Thoracic aorta (tissue), 2 donors: ENCODE results near the gene ZNF23. TPM values are rescaled to one million over a fixed set of nuclear protein-coding genes. Genes with fewer than 3 reads are reported as not detected.

ENCODE experiments used
- ATAC-seq: fragments of 150-250 bp; one replicate; pipeline ENCODE4 v1.8.0; 2017; ENCODE audit warnings: low read depth; ENCODE audit not compliant: insufficient number of reproducible peaks, low FRiP score
- DNase-seq: peaks from one replicate; pipeline ENCODE4 v3.0.0-alpha.2; 2020; ENCODE audit warnings: low spot score
- H3K27ac ChIP-seq, 2 donors: fragments of 200-600 bp; sonication (generic); 1 replicate in 1 of 2; 2 replicates in 1 of 2; pipeline ENCODE4 v1.5.1; 2016; ENCODE audit warnings: mild to moderate bottlenecking in 2 of 2, moderate library complexity in 2 of 2
- H3K27me3 ChIP-seq: fragments of 200-600 bp; sonication (generic); replicated peaks from 2 replicates; pipeline ENCODE4 v1.6.0; 2016; ENCODE audit warnings: mild to moderate bottlenecking; ENCODE audit not compliant: insufficient read depth
- H3K36me3 ChIP-seq: fragments of 200-600 bp; sonication (generic); one replicate; pipeline ENCODE4 v1.5.1; 2016
- H3K4me1 ChIP-seq, 2 donors: fragments of 200-600 bp; sonication (generic); 1 replicate in 1 of 2; 2 replicates in 1 of 2; pipeline versions ENCODE4 v1.5.1 to v1.6.0; 2016; ENCODE audit warnings: low read depth in 2 of 2, mild to moderate bottlenecking in 1 of 2; ENCODE audit not compliant: control insufficient read depth in 1 of 2
- H3K4me3 ChIP-seq: fragments of 200-600 bp; sonication (generic); 2 replicates; pipeline ENCODE4 v1.5.1; 2016; ENCODE audit warnings: mild to moderate bottlenecking
- H3K9me3 ChIP-seq: fragments of 200-600 bp; sonication (generic); 2 replicates; pipeline ENCODE4 v1.5.1; 2016
- total RNA-seq, 2 donors: library from RNA; depleted of rRNA; stranded (reverse); fragments of >200 nt; gene quantifications; one replicate each; pipeline versions ENCODE4 v1.1.0 to v1.2.3, GENCODE V29; 2016
- TF ChIP-seq, protein P1 (sequence below): fragments of 200-600 bp; sonication (generic); IDR thresholded peaks from one replicate; pipeline ENCODE4 v1.5.1; 2019; ENCODE audit warnings: antibody characterized with exemption

The ZNF23 gene
- total RNA-seq, 2 donors from 2014 or later: 3.9 to 10.1 TPM

DNA sequence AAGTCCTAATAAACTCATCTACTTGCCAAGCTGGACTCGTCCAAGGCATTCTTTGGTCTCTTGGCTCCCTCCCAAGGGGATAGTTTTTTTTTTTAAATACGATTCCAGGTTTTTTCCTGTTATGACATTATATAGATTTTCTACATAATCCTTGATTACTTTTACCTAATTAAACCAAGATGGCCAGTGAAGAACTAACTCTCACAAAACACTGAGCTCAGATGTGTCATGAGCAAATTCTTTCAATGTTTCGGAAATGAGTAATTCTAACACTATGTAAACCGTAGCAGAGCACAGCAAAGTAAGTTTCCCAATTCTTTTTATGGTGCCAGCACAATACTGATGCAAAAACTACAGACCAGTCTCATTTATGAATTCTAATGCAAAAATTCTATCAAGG lies 1.8 kb downstream of the ZNF23 start:
- no peak overlapping the region for H3K4me3 ChIP-seq
- no peaks in the 10 kb centered on the region for H3K27me3 ChIP-seq
- TF ChIP-seq, protein P1, sequence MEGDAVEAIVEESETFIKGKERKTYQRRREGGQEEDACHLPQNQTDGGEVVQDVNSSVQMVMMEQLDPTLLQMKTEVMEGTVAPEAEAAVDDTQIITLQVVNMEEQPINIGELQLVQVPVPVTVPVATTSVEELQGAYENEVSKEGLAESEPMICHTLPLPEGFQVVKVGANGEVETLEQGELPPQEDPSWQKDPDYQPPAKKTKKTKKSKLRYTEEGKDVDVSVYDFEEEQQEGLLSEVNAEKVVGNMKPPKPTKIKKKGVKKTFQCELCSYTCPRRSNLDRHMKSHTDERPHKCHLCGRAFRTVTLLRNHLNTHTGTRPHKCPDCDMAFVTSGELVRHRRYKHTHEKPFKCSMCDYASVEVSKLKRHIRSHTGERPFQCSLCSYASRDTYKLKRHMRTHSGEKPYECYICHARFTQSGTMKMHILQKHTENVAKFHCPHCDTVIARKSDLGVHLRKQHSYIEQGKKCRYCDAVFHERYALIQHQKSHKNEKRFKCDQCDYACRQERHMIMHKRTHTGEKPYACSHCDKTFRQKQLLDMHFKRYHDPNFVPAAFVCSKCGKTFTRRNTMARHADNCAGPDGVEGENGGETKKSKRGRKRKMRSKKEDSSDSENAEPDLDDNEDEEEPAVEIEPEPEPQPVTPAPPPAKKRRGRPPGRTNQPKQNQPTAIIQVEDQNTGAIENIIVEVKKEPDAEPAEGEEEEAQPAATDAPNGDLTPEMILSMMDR: no peak
- H3K9me3 ChIP-seq: no peaks in the 10 kb centered on the region
- H3K27ac ChIP-seq: no peak overlapping the region
- no peak for DNase-seq
- H3K4me1 ChIP-seq: peaks cover 8 to 13% of the 10 kb centered on the region in 2 donors
- peaks cover 11% of the 10 kb centered on the region for H3K36me3 ChIP-seq
- no peak for ATAC-seq

GRCh38 chr16:71459510-71459909 lies 2.5 kb downstream of the ZNF23 start:
- Histone ChIP-seq H3K27ac (no peak overlapping the region), H3K27me3 (no peaks in the 10 kb centered on the region), H3K4me1 (peaks cover 8 to 13% of the 10 kb centered on the region in 2 donors), H3K4me3 (no peak overlapping the region), H3K36me3 (peaks cover 18% of the 10 kb centered on the region), H3K9me3 (no peaks in the 10 kb centered on the region)
- no peak for ATAC-seq
- TF ChIP-seq, protein P1: no peak
- no peak for DNase-seq

DNA sequence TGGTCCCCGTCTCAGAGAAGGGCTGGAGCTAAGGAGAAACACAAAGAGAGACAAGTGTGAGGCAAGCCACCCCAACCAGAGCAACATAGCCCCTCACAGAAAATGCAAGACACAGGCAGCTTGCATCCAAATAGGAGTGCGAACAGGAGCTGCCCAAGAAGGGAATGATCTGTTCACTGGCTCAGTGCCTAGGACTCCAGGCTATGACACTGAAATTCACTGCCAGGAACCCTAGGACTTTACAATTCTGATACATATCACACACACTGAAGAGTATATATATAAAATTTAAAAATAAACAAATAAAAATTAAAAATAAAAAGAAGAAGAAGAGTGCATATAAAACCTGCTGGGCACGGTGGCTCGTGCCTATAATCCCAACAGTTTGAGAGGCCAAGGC lies 5.2 kb downstream of the ZNF23 start:
- no peak for ATAC-seq
- Histone ChIP-seq H3K4me3 (no peak overlapping the region), H3K27me3 (no peaks in the 10 kb centered on the region), H3K9me3 (peaks cover 15% of the 10 kb centered on the region), H3K4me1 (peaks cover 8 to 13% of the 10 kb centered on the region in 2 donors), H3K36me3 (peaks cover 45% of the 10 kb centered on the region), H3K27ac (no peak overlapping the region)
- TF ChIP-seq, protein P1: no peak
- no peak for DNase-seq

DNA sequence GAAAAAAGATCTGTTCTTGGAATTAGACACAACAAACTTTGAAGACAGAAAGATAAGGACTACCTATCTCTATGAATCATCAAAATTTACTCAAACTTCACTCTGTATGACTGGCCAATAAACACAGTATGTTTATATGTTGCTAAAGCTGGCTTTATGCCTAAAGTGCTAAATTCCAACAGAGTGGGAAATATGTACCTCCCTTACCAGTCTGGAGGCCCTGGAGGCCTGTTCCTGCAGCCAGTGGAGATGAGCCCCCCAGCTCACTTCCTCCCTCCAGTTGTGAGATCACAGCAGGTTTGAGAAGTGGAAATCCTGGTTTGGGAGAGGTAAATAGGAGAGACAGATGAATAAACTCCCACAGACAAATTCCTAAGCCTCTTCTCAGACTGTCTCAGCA lies 9.0 kb downstream of the ZNF23 start:
- Histone ChIP-seq H3K4me3 (no peak overlapping the region), H3K9me3 (peaks cover 52% of the 10 kb centered on the region), H3K27ac (no peak overlapping the region), H3K36me3 (peaks cover 81% of the 10 kb centered on the region), H3K27me3 (no peaks in the 10 kb centered on the region), H3K4me1 (no peaks in the 10 kb centered on the region)
- DNase-seq: no peak
- no peak for ATAC-seq
- TF ChIP-seq, protein P1: no peak

DNA sequence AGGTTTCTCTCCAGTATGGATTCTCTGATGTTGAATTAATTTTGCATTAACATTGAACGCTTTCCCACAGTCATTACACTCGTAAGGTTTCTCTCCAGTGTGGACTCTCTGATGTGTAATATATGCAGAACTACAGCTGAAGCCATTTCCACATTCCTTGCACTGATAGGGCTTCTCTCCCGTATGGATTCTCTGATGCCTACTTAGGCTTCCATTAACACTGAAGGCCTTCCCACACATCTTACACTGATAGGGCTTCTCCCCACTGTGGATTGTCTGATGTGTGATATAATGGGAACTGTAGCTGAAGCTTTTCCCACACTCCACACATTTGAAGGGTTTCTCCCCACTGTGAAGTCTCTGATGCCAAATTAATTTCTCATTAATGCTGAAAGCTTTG lies 13.0 kb downstream of the ZNF23 start:
- no peak for DNase-seq
- TF ChIP-seq, protein P1: no peak
- Histone ChIP-seq H3K4me3 (peak overlapping the region; percentile 39), H3K9me3 (peaks cover 92% of the 10 kb centered on the region), H3K27me3 (no peaks in the 10 kb centered on the region), H3K27ac (no peak overlapping the region), H3K4me1 (no peaks in the 10 kb centered on the region), H3K36me3 (peaks cover 62% of the 10 kb centered on the region)
- ATAC-seq: no peak
